HG03108 (cell line): Measurements from ENCODE around the gene SSR4.
"Not testable (repeated sequence)": the region's sequence is repeated elsewhere in the genome, so short reads cannot be mapped to it uniquely, and the experiment has no call there.

ENCODE experiments used
- ATAC-seq: cut with Tn5 transposase; IDR thresholded peaks from one replicate; pipeline ENCODE4 v1.9.1; 2021; ENCODE audit warnings: moderate library complexity; ENCODE audit not compliant: unreplicated experiment

Gene SSR4

GRCh38 chrX:153803211-153804099 is 9.0 kb downstream of the SSR4 start:
- no peak for ATAC-seq

DNA sequence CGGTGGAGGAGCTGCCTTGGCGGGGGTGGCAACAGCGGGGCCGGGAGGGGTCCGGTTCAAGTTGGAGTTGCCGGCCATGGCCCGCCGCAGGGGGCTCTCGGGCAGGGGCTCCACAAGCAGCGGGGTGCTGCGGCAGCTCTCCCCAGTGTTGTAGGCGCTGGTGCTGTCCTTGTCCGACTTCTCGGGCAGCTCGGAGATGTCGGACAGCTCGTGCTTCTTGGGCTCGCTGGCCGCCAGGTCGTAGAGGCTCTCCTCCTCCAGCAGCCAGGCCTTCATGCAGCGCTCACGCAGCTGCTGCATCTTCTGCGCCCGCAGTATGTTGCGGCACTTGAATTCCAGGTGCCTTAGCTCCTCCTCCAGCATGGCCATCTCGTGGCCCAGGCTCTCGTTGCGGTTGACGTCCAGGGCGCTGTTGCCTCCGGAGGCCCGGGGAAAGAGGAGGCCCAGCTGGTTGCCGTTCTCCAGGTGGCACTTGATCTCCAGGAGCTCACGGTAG is 9.7 kb downstream of the SSR4 start:
- ATAC-seq = no peak

- ATAC-seq = no peak
Observed at GRCh38 chrX:153804621-153805020, 10.2 kb downstream of the SSR4 start.

- no peak for ATAC-seq
Observed at GRCh38 chrX:153805436-153805835, 11.0 kb downstream of the SSR4 start.

DNA sequence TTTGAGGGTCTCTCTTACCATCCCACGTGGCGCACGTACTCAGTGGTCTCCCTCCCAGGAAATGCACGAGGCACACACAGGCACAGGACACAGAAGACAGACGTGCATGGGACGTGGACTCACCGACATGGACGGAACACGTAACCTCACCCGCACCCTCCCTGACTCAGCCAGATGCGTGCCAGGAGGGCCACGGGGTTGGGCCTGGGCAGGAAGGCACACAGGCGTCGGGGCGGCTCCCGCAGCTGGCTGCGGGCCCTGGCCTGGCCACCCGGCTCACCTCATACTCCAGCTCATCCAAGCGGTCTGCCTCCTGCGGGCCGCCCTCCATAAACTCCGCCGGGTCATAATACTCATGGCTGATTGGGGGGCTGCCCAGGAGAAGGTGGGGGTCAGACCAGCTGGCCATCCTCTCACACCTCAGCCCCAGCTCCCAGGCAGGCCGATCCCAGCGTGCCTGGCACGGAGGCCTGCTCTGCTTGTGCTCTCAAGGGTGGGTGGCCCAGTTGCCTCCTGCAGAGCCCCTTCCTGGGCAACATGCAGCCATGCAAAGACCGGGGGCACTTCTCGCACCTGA is 12.6 kb downstream of the SSR4 start:
- no peak for ATAC-seq

DNA sequence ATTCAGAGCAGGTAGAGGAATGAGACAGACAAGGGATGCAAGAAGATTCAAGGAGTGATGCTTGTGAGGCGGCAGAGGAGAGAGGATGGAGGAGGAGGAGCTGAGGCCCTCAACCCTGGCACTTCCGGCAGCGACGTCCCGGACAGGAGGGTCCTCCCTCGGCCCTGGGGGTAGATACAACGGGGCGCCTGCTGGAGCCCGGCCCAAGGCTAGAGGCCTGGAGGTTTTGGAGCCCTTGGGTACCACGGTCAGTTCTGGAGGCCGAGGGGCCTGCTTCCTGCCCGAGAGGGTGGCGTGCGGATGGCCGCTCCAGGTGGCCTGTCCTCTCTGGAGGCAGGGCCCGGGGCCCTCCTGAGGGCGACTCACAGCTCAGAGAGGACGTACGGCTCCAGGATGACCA is 13.5 kb downstream of the SSR4 start:
- no peak for ATAC-seq

DNA sequence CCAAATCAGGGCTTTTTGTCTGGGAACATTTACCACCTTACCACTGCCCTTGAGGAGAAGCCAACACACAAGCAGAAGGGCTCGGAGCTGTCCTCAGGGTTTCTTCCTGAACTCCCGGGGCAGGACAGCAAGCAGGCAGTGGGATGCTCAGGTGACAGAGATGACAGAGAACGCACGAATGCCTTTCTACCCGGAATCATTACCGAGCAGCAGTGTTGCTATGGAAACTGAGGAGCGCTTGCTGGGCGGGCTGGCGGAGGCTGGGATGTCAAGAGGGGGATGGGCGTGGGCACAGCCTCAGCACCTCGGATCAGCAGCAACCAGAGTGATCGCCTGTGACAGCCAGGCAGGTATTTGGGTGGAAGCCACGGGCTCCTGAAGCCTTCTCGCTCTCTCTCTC is 17.8 kb downstream of the SSR4 start:
- ATAC-seq = no peak

DNA sequence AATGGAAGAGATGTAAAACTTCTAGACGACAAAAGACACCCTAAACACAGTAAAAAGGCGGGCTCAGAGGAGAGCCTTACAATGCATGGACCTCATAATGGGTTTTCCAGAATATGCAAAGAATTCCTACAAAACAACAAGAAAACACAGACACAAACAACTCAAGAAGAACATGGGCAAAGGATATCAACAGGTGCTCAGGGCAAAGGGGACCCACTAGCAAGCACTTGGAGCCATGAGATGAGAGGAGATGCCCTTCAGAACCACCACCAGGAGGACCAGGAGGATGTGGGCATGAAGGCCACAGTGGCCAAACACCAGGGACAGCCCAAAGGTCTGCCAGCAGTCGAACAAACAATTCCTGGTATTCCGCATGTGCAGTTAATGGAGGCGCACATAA is 18.7 kb downstream of the SSR4 start:
- no peak for ATAC-seq

GRCh38 chrX:153814591-153815315 is 20.3 kb downstream of the SSR4 start:
- no peak for ATAC-seq

DNA sequence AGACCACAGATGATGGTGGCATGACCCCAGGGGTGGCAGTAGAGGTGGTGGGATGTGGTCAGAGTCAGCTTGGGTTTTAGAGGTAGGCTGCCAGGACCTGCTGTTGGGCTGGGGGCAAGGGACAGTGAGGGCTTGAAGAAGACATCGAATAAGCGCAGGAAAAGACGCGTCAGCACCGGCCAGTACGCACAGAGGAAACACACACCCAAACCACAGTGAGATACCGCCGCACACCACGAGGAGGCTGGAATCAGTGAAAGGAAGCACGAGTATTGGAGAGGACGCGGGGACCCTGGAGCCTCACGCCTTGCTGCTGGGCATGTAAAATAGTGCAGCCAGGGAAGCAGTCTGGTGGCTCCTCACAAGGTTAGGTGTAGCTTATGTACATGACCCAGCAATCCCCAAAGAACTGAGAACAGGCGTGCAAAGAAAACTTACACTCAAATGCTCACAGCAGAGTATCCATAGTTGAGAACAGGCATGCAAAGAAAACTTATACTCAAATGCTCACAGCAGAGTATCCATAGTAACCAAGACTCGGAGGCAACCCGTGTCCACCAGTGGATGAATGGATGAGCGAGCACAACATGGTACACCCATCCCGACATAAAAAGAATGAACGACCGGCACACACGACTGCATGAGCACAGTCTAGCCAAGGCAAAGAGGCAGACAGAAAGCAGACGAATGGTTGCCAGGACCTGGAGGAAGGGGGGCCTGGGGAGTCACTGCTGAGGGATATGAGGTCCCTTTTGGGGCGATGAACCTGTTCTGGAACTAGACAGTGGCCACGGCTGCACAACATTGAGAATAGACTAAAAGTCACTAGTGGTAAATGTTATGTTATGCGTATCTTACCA is 22.6 kb downstream of the SSR4 start:
- no peak for ATAC-seq

DNA sequence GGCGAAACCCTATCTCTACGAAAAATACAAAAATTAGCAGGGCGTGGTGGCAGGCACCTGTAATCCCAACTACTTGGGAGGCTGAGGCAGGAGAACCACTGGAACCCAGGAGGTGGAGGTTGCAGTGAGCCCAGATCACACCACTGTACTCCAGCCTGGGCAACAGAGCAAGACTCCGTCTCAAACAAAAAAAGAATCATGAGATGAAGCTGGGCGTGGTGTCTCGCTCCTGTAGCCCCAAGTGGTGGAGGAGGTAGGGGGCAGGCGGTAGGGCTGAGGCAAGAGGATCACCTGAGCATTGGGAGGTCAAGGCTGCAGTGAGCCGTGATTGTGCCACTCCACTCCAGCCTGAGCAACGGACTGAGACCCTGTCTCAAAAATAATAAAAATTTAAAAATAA is 23.6 kb downstream of the SSR4 start:
- ATAC-seq = not testable (repeated sequence)

DNA sequence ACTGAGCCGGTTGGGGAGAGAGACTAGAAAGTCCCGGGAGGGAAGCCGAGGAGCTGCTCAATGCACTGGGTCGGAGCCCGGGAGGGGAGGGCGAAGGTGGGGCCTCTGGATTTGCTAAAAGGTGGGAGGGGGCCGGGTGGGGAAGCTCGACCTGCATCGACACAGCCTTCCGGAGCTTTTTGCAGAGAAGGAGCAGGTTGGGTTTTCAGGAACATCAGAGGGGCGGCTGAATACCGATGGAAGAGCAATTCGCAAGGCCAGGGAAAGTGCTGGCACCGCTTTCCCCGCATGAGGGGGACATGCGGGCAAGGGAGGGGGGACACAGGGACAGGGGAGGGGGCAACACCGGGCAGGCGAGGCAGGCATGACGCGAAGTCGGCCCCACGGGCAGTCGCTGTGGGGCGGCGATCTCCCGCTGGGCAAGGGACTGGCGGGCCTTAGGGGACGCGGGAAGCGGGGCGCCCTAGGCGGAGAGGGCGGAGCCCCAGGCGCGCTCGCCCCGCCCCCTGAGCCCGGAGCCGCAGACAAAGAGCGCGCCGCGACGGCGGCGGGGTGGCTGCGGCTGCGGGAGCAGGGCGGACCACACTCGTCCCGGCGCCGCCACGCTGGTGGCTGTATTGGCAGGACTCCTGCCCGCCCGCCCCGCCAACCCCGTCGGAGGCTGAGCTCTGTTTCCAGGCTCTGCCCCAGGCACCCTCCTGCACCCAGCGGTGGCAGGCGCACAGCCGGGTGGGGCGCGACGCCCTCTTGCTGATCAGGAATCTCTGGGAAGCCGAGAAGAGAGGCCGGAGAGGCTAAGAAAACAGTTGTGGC is 24.3 kb downstream of the SSR4 start:
- ATAC-seq = no peak

DNA sequence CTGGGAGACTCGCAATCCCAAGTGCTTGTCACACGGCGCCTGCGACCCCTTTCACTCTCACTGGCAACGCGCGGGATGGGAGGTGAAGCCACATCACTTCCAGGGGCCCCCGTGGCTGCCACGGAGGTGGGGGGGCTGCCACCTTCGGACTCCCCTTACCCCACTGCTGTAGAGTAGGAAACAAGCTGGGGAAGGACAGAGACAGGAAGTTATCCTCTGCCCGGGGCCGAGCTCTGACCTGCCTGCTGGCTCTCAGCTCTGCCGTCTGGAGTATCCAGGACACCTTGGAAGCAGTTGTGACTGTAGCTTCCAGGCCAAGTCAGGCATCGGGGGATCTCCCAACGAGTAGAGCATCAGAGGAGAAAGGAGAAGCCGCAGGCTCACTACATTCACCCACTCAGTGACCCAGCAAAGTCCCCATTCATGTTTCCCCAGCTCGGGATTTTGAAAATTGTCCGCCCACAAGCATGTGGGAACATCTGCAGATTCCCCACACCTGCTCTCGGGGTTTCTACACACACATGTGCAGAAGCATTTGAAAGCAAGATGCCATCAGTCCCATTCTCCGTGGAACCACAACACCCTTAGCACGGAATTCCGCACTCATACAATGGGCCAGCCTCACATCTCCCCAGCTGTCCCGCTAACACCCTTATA is 25.0 kb downstream of the SSR4 start:
- no peak for ATAC-seq

DNA sequence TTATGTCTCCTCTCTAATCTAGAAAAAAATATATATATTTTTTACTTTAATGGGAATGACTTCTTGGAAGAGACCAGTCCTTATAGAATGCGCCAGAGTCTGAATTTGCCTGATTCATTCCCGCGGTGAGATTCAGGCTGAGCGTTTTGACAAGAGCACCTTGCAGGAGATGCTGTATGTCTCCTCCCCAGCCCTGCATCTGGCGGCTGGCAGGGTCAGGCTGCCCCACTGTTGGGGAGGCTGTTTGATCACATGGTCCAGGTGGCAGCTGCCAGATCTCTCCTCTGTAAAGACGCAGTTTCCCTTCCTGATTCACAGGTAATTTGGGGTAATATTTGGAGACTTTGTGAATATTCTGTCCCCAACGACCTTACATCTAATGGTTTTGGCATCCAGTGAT is 26.1 kb downstream of the SSR4 start:
- ATAC-seq = no peak

- no peak for ATAC-seq
Observed at GRCh38 chrX:153821066-153821465, 26.6 kb downstream of the SSR4 start.

GRCh38 chrX:153824348-153824747 is 29.9 kb downstream of the SSR4 start:
- no peak for ATAC-seq

GRCh38 chrX:153825042-153825441 is 30.6 kb downstream of the SSR4 start:
- no peak for ATAC-seq

GRCh38 chrX:153827016-153827415 is 32.5 kb downstream of the SSR4 start:
- no peak for ATAC-seq

GRCh38 chrX:153827903-153828302 is 33.4 kb downstream of the SSR4 start:
- ATAC-seq = no peak
